Amniotic stem cell (primary cell): ENCODE results near the gene TAB3.
A peak's percentile ranks its signal among the peaks of the same experiment; 100 is the strongest.

Experiments
- DNase-seq: peaks from one replicate; lab custom pipeline; 2025; lab: John Stamatoyannopoulos, UW

TAB3 gene, protein sequence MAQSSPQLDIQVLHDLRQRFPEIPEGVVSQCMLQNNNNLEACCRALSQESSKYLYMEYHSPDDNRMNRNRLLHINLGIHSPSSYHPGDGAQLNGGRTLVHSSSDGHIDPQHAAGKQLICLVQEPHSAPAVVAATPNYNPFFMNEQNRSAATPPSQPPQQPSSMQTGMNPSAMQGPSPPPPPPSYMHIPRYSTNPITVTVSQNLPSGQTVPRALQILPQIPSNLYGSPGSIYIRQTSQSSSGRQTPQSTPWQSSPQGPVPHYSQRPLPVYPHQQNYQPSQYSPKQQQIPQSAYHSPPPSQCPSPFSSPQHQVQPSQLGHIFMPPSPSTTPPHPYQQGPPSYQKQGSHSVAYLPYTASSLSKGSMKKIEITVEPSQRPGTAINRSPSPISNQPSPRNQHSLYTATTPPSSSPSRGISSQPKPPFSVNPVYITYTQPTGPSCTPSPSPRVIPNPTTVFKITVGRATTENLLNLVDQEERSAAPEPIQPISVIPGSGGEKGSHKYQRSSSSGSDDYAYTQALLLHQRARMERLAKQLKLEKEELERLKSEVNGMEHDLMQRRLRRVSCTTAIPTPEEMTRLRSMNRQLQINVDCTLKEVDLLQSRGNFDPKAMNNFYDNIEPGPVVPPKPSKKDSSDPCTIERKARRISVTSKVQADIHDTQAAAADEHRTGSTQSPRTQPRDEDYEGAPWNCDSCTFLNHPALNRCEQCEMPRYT

DNA sequence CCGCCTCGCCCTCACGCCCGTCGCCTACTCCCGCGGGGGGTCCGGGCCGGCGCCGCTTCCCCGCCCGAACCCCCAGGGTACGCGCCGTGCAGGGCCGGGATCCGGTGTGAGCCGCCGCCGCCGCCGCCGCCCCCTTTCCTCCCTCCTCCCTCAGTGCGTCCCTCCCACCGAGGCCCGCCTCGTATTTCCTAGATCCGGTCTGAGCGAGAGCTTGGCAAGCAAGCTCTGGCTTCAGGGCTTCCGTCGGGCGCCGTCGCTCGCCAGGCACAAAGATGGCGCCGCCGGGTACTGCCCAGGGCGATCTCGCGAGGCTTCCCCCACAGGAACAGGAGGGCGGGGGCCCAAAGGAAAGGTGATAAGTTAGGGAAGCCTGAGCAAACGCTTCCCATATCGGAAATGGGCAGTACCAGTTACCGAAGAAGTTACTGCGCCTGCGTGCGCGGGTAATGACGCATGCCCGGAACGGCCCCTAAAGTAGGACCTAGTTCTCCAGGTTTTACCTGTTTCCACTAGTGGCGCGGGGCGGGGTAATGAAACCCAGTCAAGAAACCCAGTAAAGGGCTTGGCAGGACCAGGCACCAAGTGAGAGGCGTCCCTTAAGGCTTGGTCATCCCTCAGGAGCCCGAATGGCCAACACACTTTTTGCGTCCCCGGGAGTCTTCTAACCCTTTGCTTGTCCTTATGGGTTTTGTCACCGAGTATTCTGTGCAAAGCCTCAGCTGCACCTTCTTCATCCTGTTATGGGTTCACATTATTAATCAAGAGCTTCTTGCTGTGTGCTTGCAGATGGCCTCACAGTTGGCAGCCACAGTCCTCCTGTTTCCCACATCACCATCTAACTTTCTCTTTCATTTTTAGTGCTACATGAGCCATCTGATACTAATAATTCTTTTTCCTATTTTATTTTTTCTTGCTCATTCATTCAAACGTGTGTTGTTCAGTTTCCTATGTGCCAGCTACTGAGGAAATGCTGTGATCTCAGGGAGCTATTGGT lies at the start of gene TAB3:
Gene TAB3 (minus strand): TSS at position 108 of the 994 bp plus-strand sequence. CDS start 29,666 bp downstream, outside the sequence.
- DNase-seq: peak; percentile 86

DNA sequence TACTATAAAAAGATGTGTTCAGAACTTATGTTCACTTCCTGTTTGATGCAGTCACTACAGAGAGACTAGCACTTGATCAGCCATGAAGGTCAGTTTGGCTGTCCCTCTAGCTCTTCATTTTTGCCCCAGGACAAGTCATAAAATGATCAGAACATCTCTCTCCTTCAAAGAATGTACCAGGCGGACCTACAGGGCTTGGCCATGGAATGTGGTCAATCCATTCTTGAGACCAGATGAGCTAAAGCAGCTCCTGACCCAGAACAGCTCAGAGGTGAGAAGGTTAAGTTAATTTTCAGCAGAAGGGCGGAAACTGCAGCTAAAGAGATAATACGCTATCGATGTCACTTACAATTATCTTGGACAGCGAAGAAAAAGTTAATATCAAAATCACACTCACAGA lies 49.2 kb upstream of the TAB3 start:
- DNase-seq: no peak

DNA sequence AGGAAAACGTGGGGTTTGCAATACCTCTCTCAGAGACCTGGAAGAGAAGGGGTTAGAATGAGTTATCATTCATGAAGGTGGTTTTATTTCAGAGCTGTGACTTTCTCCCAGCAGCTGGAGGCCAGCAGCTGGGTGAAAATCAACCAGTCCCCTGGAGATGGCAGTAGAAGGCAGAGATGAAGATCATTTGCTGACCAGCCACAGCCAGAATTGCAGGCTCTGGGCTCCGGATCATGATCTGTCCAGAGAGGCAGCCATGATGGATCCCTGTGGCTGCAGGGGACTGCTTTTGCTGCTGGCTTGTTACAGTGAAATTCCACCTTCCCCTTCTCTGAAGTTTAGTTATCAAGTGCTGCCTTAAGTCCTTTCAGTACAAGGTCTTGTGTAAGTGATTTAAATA lies 46.9 kb upstream of the TAB3 start:
- DNase-seq: no peak

DNA sequence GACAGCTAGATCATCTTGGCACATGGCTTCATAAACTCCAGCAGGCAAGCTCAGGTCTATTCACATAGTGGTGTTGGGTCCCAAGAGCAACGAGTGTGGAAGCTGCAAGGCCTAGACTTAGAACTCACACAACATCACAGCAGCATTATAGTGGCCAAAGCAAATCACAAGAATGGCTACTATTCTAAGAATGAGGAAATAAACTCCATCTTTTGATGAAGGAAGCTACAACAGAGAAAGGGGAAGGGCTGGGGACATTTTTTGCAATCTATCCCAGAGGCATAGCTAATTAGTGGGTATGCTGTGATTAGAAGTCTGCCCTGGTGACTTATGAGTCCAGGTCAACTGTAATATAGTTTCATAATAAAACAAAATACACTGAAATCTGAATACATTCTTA lies 42.9 kb upstream of the TAB3 start:
- DNase-seq: no peak

DNA sequence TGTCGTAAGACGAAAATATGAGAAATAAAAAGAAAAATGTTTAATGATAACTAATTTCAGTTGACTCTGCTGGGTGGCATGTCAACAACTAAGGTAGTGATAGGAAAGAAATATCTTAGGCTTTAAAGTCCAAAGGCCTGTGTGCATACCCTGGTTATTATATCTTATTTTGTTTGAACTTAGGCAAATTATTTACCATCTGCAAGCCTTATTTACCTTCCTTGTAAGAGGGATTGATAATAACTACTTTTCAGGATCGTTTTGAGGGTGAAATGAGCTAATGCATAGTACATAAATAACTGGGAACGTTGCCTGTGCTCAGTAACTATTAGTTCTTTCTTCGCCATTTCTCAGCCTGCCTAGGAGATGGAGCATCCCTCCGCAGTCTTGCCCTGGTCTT lies 41.6 kb upstream of the TAB3 start:
- DNase-seq: no peak

DNA sequence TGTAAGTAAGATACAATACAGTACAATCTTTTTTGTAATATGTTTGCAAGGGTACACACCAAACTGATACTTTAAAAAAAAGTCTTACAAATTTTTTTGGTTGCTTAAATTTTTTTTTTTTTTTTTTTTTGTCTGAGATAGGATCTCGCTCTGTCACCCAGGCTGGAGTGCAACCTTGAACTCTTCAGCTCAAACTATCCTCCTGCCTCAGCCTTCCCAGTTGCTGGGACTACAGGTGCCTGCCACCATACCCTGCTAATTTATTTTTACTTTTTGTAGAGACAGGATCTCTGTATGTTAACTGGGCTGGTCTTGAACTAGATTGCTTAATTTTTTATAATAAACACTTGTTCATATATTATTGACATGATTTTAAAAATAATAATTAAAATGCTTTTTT lies 41.1 kb upstream of the TAB3 start:
- DNase-seq: no peak

DNA sequence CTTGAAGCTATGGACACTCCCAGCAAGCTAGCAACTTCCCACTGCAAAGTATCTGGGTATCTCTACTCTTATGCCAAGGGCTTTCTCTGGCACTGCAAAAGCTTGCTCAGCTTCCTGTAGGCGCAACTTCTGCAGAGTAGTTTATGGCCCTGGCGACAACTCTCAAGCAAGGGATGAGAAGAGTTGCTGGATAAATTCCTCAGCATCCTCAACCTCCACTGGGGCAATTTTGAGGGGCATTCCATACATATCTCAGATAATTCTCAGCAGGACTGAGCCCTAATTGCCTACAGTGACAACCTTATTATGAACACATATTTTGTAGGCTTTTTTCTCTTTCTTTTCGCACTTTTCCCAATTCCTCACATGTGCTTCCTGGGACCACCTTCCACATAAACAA lies 31.2 kb upstream of the TAB3 start:
- no peak for DNase-seq

DNA sequence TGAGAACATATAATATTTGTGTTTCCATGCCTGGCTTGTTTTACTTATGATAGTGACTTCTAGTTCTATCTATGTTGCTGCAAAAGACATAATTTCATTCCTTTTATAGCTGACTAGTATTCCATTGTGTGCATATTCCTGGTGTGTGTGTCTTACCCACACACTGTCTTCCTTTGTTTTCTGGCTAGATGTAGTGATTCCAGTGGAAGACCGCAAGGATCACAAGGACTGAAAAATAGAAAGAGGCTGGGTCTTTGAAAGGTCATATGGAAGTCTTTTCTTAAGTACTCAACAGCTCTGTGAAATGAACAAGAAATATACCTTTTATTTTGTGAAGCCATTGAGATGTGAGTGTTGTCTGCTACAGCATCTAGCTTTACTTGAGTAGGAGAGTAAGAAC lies 29.4 kb upstream of the TAB3 start:
- DNase-seq: no peak

DNA sequence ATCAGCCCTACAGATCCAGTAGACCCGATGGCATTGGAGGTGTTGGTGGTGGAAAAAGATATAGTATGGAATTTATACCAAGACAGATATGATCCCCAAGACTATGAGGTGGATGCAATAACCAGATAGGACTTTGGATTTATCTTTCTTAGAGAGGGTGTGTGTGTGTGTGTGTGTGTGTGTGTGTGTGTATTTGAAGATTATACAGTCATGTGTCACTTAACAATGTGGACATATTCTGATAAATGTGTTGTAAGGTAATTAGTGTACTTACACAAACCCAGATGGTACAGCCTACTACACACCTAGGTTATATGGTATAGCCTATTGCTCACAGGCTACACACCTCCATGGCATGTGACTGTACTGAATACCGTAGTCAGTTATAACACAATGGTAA lies 24.4 kb upstream of the TAB3 start:
- no peak for DNase-seq

DNA sequence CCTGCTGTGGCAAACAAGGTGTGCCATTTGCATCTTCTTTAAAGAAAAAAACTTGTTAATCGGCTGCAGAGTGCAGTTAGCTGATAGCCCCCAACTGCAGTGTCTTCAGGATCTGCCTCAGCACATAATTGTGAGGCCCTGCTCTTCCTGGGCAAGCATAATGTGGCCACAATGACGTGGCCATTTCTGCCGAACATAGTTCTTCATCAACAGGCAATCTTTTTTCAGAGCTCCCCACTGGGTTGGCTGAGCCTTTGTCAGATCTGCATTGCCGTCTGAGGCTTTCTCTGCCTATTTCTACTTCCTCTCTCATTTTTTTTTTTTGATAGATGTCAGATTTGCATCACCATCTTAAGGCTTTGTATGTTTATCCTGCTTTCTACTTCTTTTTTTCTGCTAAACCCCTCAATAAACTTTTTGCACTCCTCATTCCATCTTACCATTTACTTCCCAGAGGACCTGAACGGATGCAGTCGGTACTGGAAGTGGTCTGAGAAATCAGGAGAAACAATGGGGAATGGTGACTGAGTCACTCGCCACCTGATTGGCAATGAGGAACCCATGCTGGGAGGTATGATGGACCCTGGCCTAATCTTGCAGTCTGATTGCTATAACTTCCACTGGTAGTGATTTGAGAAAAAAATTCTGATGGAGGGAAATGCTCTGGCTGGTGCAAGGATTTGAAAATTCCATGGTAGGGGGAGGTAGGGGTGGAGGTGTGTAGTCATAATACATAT lies 21.2 kb upstream of the TAB3 start:
- DNase-seq: no peak

DNA sequence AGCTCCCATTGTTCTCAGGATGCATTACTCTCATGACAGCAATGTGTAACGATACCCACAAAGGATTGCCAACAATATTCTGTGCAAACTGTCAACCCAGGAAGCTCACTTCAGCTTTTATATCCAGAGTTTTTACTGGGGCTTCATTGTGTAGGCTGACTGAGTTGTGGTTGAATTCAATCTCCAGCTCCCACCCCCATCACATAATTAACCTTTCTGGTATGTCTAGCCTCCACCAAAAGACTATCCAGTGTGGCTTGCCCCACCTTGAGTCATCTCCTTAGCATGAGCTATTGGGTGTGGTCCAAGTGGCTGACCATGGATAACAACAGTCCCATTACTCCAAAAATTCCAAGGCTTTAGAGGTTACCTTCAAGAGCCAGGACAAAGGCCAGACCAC lies 17.7 kb upstream of the TAB3 start:
- DNase-seq: no peak

DNA sequence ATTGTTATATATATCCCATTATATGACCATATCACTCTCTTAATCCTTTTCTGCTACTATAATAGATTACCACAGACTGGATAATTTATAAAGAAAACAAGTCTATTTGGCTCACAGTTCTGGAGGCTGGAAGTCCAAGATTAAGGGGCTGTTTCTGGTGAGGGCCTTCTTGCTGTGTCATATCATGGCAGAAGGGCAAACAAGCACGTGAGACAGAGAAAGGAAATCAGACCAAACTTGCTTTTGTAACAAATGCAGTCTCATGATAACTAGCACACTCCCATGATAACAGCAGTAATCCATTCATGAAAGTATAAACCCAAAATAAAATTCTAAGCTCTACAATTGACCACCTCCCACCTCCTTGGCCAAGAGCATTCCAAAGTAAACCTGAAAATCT lies 16.3 kb upstream of the TAB3 start:
- DNase-seq: no peak

DNA sequence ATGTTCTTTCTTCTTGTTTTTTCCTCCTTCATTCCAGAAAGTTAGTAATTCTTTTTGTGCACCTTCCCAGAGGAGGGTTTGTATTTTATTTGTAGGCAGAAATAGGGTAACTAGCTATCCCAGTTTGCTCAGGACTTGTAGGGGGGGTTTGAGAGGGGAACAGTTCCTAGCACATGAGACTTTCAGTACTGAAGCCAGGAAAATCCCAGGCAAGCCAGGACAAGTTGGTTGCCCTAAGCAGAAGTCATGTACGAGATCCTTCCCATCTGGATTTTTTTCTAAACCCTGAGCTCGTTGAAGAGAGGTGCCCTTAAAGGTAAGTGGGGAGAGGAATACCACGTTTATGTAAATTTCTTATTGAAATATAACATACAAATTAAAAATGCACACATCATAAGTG lies 15.6 kb upstream of the TAB3 start:
- no peak for DNase-seq

DNA sequence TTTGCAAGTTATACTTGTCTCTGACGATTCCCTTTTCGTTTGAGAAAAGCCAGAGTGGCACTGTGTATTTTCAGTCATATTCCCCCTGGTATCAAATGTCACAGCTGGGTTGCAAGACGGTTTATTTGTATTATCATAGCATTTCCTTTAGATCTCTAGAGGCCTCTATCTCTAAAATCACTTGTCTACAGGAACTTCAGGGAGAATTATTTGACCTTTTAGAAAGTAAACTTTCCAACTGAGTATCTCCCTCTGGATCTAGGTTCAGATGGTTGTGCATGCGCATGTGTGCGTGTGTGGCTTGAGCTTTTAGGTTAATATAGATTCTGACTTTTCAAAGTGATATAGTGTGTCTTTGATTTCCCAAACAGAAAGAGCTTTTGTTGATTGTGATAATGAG lies 15.1 kb upstream of the TAB3 start:
- DNase-seq: no peak

DNA sequence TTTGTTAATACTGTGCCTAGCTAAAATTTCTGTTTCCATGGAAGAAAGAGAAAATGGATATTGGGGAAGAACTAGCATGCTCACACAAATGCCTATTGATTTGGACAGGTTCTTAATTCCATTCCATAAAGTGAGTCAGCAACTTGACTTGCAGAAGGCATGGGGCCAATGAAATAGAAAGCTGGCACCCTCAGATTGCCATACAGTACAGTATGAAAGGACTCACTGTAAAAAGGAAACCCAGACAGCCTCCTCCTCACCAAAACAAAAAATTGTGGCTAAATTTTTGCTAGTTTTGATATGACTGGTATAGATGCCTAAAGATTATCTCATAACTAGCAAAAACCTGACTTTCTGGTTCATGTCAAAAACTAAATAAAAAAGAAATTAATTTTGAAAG lies 11.2 kb upstream of the TAB3 start:
- DNase-seq: no peak

DNA sequence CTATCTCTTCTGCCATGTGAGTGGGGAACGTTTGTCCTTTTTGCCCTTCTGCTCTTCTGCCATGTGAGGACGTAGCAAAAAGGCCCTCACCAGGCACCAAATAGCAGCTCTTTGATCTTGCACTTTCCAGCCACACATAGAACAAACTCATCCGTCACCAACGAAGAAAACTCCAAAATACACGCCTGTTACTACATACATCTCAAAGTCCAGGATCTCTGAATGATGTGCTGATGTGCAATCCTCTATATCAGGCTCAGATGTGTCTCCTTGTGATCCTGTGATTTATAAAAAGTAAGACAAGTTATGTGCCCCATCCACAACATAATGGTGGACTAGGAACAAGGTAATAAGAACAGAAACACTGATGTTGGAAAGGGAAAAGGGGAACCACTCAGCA lies 9.8 kb upstream of the TAB3 start:
- no peak for DNase-seq

DNA sequence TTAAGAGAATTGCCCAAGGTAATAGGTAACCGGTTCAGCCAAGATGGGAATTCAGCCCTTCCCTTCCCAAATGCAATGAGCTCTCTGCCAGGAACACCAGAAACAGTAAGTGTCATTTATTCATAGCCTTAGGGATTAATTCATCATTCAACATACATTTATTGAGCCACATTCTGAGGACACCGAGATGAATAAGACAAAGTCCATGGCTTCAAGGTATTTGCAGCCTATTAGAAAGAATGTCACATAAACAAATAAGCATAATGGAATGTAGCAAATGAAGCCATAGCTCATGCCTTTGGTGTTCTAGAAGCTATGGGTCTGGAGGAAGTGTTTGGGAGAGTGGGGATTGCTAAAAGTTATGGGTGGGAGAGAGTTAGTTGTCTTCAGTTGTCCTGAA lies 6.3 kb upstream of the TAB3 start:
- DNase-seq: no peak

DNA sequence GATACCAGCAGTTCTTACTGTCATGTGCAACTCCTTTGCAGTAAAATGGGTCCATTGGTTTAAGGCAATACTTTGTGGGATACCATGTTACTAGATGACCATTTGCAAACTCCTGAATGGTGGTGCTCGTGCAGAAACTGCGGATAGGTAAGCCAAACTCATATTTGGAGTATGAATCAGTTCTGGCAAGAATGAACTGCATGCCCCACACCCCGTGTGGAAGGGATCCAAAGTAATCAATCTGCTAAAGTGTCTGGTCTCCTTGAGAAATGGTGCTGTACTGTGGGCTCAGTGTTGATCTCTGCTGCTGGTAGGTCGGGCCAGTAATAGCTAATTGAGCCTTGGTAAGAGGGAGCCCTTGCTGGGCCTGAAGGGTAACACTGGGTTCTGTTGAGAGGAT lies 4.2 kb upstream of the TAB3 start:
- DNase-seq: no peak

DNA sequence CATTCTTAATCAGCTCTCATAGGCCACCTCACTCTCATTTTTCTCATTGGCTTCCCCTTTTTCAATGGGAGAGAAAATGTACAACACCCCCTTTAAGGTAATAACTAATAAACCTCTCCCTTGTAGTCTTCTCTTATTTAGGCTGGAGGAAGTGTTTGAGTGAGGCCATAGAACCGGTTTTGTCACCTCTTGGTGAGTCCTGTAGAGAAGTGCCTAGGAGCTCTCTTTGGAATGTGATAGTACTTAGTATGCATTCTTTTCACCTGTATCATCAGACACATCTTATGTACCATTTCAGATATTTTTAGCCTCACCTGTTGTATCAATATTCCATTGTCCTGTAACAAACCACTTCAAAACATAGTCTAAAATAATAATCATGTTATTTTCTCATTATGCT lies 3.5 kb upstream of the TAB3 start:
- DNase-seq: no peak

DNA sequence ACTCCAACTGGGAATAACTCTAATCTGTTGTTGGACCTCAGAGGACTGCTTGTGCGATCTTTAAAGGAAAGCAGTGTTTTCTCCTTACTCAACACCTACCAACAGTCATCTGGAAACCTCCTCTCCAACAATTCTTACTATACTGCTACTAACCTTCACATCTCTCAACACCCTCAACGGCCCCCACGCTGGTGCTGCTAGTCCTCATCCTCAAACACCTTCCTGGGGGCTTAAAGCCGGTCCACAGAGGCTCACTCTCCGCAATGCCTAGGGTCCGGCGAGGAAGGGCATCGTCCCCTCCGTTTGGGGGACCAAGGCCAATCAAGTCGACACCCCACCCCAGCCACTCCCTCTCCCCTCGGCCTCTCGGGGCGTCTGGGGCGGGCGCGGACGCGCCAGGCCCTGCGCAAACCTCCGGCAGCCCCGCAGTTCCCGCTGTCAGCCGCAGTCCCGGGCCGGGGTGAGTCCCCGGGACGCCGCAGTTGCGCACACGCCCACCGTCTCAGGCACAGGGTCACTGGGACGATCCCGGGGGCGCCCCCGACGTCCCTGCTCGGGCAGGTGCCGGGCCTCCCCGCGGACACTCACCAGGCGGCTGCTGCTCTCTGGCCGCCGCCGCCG lies 418 bp downstream of the TAB3 start:
- no peak for DNase-seq

DNA sequence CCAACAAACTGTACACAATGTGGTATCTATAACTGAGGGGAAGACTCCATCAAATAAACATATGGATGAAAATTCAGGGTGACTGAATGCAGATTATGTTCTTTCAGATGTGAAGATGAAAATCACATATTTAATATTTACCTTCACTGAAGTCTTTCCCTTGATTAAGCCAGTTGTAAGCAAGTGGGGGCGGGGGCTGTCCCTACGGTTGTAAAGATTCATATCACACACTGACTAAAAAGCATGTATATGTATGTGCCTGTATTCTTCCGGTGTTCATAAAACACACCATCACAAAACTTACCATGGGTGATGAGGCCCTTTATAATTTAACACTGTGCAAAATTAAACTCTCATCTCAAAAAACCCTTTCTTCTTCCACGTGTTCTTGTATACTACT lies 1.3 kb downstream of the TAB3 start:
- no peak for DNase-seq
